CD4-positive, alpha-beta T cell treated with Interleukin-2 at 100 ng/mL for 4 hours (primary cell): ENCODE measurements around the gene TBCD.

ENCODE experiments used
- DNase-seq: peaks from one replicate; pipeline ENCODE4 v3.0.0-alpha.2; 2020; ENCODE audit warnings: low spot score

TBCD gene

GRCh38 chr17:82888583-82889495 lies 137.0 kb downstream of the TBCD start:
- no peak for DNase-seq

- DNase-seq = no peak
These were observed 137.9 kb downstream of the TBCD start for GRCh38 chr17:82889496-82890338.

GRCh38 chr17:82890339-82890730 lies 138.5 kb downstream of the TBCD start:
- DNase-seq = no peak

GRCh38 chr17:82890926-82891678 lies 139.2 kb downstream of the TBCD start:
- DNase-seq = no peak

GRCh38 chr17:82891911-82892310 lies 140.0 kb downstream of the TBCD start:
- DNase-seq = no peak

GRCh38 chr17:82892899-82893565 lies 141.2 kb downstream of the TBCD start:
- DNase-seq = peak; percentile 77

GRCh38 chr17:82893779-82894178 lies 141.9 kb downstream of the TBCD start:
- no peak for DNase-seq

GRCh38 chr17:82894389-82894788 lies 142.5 kb downstream of the TBCD start:
- DNase-seq = no peak

GRCh38 chr17:82895087-82895486 lies 143.2 kb downstream of the TBCD start:
- no peak for DNase-seq

GRCh38 chr17:82896071-82897000 lies 144.5 kb downstream of the TBCD start:
- no peak for DNase-seq

GRCh38 chr17:82897514-82898249 lies 145.8 kb downstream of the TBCD start:
- DNase-seq = no peak

- DNase-seq = no peak
These were observed 147.2 kb downstream of the TBCD start for GRCh38 chr17:82898976-82899514.

- no peak for DNase-seq
These were observed 148.1 kb downstream of the TBCD start for GRCh38 chr17:82899941-82900340.

- no peak for DNase-seq
These were observed 148.9 kb downstream of the TBCD start for GRCh38 chr17:82900741-82901140.

- DNase-seq = no peak
These were observed 149.5 kb downstream of the TBCD start for GRCh38 chr17:82901356-82901755.

- no peak for DNase-seq
These were observed 150.0 kb downstream of the TBCD start for GRCh38 chr17:82901856-82902255.

GRCh38 chr17:82902972-82903874 lies 151.4 kb downstream of the TBCD start:
- no peak for DNase-seq

- no peak for DNase-seq
These were observed 153.3 kb downstream of the TBCD start for GRCh38 chr17:82905130-82905529.
